Measurements from ENCODE around the gene GPD1L.

The GPD1L gene

GRCh38 chr3:32203854-32204253, 97.4 kb downstream of the GPD1L start:
- H3K4me3 ChIP-seq (ENCODE audit: low read depth, low read length), result no peak overlapping the region
- DNase-seq, result no peak
- H3K4me1 ChIP-seq, result no peaks in the 10 kb centered on the region
- no peak for TF ChIP-seq CTCF (IDR thresholded peaks at IDR 0.05; ENCODE audit: low read depth, low read length)
- H3K27me3 ChIP-seq, result no peaks in the 10 kb centered on the region
- H3K36me3 ChIP-seq, result no peaks in the 10 kb centered on the region
- H3K9me3 ChIP-seq, result no peaks in the 10 kb centered on the region

GRCh38 chr3:32208447-32208846, 102.0 kb downstream of the GPD1L start:
- H3K4me1 ChIP-seq, result no peaks in the 10 kb centered on the region
- DNase-seq, result no peak
- no peaks in the 10 kb centered on the region for H3K9me3 ChIP-seq
- H3K4me3 ChIP-seq (ENCODE audit: low read depth, low read length), result no peak overlapping the region
- no peaks in the 10 kb centered on the region for H3K27me3 ChIP-seq
- TF ChIP-seq CTCF (IDR thresholded peaks at IDR 0.05; ENCODE audit: low read depth, low read length), result no peak
- H3K36me3 ChIP-seq, result no peaks in the 10 kb centered on the region

- no peak for TF ChIP-seq CTCF (IDR thresholded peaks at IDR 0.05; ENCODE audit: low read depth, low read length)
- Histone ChIP-seq H3K27me3 (no peaks in the 10 kb centered on the region), H3K36me3 (no peaks in the 10 kb centered on the region), H3K4me1 (no peaks in the 10 kb centered on the region), H3K9me3 (no peaks in the 10 kb centered on the region), H3K4me3 (ENCODE audit: low read depth, low read length) (no peak overlapping the region)
- DNase-seq, result no peak
These were observed 108.8 kb downstream of the GPD1L start for GRCh38 chr3:32215185-32215584.

- no peak for TF ChIP-seq CTCF (IDR thresholded peaks at IDR 0.05; ENCODE audit: low read depth, low read length)
- H3K9me3 ChIP-seq, result no peaks in the 10 kb centered on the region
- no peaks in the 10 kb centered on the region for H3K36me3 ChIP-seq
- DNase-seq, result no peak
- H3K27me3 ChIP-seq, result no peaks in the 10 kb centered on the region
- no peak overlapping the region for H3K4me3 ChIP-seq (ENCODE audit: low read depth, low read length)
- H3K4me1 ChIP-seq, result no peaks in the 10 kb centered on the region
These were observed 109.9 kb downstream of the GPD1L start for GRCh38 chr3:32216172-32216783.

GRCh38 chr3:32217339-32217738, 110.9 kb downstream of the GPD1L start:
- Histone ChIP-seq H3K4me1 (no peaks in the 10 kb centered on the region), H3K27me3 (no peaks in the 10 kb centered on the region), H3K4me3 (ENCODE audit: low read depth, low read length) (no peak overlapping the region), H3K36me3 (no peaks in the 10 kb centered on the region), H3K9me3 (no peaks in the 10 kb centered on the region)
- no peak for DNase-seq
- no peak for TF ChIP-seq CTCF (IDR thresholded peaks at IDR 0.05; ENCODE audit: low read depth, low read length)

All from BE2C (cell line).